HG02884 (cell line): ENCODE results near the gene CABLES1.
"Not testable (repeated sequence)": the region's sequence is repeated elsewhere in the genome, so short reads cannot be mapped to it uniquely, and the experiment has no call there.

Experiments
- ATAC-seq: cut with Tn5 transposase; IDR thresholded peaks from one replicate; pipeline ENCODE4 v1.9.1; 2021; ENCODE audit warnings: mild to moderate bottlenecking, moderate library complexity; ENCODE audit not compliant: unreplicated experiment

The CABLES1 gene

DNA sequence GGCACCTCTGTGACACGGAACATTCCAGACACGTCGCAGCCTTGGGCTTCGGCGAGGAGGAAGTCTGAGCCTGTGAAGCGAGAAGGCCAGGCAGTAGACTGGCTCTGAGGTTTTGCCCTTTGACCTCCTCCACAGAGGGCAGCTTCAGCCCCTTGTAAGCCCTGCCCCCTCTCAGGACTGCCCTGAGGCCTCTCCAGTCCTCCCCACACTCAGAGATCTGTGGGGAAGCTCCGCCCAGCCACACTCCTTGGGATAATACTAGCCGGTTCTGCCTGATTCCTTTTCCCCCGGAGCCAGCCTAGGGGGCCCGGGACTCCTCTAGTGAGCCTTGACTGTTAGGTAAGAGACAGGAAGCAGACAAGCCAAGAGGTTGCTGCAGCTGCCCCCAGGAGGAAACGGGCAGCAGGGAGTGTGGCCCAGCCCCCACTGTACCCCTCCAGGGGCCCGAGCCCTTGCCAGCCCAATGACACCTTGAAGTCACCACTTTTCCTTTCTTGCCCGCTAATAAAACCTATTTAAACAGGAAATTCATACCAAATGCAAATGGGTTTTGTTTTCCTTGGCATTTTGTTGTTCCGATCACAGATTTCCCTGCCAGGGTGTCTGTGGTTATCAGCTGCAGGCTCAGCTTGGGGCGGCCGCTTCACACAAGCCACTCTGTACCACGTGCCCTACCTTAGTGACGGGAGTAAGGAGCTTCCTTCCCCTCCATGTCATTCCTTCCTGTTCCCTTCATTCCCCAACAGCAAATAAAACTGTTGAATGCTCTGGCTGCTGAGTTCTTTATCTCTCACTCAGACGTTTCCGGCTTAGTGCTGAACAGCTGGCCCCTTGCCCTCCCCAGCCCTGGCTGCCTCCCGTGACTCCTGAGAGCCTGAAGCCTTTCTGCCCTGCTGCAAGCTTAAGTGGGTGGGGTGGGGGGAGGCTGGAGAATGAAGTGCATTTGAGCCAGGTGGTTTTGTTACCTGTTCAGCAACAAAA is 124.7 kb downstream of the CABLES1 start:
- ATAC-seq: peak; percentile 46

DNA sequence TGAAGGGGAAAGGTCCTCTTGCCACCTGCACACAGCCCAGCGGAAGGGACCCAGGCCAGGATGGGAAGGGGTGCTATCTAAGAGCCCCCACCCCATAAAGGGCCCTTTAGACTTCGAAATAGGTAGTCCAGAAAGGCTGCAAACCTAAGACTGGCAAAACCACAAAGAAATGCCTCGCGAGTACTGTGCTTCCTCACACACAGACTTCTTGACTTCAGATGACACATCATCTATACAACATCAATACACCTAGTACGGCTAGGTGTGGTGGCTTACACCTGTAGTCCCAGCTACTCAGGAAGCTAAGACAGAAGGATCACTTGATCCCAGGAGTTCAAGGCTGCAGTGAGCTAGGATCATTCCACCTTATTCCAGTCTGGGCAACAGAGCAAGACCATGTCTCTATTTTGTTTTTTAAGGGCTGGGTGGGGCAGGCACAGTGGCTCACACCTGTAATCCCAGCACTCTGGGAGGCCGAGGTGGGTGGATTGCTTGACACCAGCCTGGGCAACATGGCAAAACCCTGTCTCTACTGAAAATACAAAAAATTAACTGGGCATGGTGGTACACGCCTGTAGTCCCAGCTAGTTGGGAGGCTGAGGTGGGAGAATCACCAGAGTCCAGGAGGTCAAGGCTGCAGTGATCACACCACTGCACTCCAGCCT is 125.8 kb downstream of the CABLES1 start:
- no peak for ATAC-seq

GRCh38 chr18:23263551-23264235 is 128.4 kb downstream of the CABLES1 start:
- ATAC-seq: no peak

DNA sequence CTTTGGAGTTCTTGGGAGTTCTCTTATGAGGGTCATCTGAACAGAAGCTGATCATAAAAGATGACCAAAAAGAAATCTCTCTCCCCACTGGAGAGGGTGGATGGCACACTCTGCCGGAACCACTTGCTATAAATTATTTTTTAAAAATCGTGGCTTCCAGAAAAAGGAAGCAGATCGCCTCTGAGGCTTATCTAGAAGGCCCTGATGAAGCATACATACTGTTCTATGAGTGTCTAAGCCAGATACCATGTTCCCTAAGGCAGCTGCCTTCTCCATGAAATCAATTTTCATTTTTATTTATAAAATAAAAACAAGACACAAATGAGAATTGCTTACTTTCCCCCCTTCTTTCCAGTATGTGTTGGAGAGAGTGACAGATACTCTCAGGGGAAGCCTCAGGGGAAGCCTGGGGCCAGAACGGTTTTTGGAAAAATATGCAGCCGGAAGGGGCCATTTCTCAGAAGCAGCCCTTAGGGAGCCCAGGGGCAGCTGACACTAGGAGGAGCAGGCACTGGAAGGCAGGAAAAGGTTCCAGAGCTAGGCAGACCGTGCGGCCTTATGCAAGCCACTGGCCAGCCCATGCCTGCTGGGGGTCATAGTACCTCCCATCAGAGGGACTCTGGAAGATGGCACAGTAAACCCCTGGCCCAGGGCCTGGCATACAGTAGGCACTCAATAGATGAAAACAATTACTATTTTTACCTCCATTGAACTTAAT is 130.6 kb downstream of the CABLES1 start:
- no peak for ATAC-seq

- no peak for ATAC-seq
Observed at GRCh38 chr18:23266717-23267446, 131.6 kb downstream of the CABLES1 start.

DNA sequence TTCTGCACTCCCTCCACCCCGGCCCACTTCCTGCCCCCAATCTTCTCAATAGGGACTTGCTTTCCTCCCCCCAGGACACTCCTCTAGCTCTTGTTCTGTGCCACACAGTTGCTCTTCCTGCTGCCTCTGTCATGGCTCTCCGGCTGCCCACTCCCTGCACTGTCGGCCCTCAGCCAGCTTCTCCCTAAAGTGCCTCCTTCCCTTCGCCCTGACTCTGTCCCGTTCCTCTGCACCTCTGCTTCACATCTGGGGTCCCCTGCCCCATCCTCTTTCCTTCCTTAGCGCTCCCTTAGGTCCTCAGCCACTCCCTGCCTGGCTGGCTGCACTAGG is 132.1 kb downstream of the CABLES1 start:
- ATAC-seq: no peak

DNA sequence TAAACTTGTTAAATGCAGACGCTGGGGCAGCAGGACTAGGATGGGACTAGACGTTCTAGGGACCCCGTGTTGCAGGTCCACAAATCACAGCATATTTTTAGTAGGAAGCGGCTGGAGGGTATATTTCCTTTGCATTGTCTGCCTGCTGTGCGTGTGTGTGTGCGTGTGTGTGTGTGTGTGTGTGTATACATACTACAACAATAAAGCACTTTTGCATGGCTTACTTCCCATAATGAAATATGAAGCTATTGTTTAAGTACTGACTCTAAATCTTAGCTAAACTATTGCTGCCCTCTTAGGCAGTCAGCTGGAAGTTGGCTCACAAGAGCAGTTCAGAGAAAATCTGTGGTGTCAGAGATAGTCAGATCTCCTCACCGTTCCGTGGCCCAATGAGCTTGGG is 133.4 kb downstream of the CABLES1 start:
- no peak for ATAC-seq

- ATAC-seq: not testable (repeated sequence)
Observed at GRCh38 chr18:23269068-23269467, 133.8 kb downstream of the CABLES1 start.

- ATAC-seq: no peak
Observed at GRCh38 chr18:23269928-23270327, 134.6 kb downstream of the CABLES1 start.

GRCh38 chr18:23270986-23271680 is 135.8 kb downstream of the CABLES1 start:
- no peak for ATAC-seq

GRCh38 chr18:23272498-23273232 is 137.4 kb downstream of the CABLES1 start:
- no peak for ATAC-seq

DNA sequence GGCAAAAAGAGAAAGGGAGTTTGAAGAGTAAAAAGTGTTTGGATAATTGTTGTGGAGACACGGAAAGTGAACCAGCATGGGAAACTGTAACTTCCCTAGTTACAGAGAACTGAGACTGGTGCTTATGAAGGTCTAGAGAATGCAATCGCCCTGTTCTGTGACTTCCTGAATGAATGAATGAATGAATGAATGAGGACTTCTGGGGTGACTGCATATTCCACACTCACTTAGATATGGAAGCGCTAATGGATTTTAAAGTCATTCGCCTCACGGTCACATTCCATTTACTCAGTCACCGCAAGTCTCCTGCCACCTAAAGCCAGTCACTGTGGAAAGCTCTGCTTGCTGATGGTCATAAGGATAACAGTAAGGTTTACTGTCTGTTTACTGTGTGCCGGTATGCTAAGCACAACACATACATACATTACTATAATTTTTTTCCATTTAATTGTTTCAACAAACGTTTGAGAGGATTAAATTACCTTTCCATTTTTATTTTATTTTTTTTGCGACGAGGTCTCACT is 138.2 kb downstream of the CABLES1 start:
- ATAC-seq: no peak

DNA sequence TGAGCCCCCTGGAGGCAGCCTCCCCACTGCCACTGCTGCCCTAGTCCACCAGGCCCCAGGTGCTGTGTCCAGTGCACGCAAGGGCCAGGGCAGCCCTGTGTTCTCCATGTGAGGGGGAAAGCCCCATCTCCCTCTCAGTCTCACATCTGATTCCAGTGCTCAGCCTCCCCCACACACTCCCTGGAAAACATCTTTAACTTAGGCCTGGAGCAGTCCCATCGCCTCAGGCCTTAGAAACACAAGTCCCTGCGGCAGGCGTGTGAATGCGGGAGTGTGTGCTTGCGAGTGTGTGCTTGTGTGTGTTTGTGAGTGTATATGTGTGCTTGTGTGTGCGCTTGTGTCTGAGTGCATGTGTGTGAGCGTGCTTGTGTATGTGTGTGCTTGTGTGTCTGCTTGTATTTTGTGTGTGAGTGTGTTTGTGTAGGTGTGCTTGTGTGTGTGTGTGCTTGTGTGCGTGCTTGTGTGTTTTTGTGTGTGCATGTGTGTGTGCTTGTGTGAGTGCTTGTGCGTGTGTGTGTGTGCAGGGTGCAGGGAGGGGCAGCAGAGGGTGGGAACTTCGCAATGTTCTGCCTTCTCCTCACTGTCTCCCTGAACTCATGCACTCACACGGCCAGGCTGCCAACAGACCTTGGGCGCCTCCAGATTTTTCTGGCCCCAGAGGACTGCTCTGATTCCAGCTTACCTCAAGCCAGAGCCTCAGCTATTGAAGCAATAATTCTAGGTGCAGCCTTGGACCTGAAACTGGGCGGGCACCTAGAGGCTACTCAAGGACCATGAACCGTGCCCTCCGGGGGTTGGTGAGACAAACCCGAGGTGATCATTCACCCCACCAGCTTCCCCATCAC is 139.6 kb downstream of the CABLES1 start:
- no peak for ATAC-seq

DNA sequence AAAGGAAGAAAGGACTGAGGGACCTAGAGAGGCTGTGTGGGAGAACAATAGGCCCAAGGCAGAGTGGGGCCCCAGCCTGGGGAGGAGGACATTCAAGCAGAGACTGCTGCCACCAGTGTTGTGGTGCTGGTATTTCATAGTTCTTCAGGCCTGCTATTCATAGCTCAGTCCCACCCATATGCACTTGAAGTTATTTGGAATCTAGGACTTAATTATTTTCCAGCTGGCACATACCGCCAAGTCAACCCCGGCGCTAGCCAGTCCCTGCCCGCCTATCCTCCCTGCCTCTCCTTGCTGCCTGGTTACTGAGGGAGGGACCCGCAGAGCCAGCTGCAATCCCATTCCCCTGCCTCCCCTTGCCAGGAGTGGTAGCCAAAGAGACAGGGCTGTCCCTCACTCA is 141.2 kb downstream of the CABLES1 start:
- no peak for ATAC-seq

- ATAC-seq: no peak
Observed at GRCh38 chr18:23277399-23277798, 142.1 kb downstream of the CABLES1 start.

DNA sequence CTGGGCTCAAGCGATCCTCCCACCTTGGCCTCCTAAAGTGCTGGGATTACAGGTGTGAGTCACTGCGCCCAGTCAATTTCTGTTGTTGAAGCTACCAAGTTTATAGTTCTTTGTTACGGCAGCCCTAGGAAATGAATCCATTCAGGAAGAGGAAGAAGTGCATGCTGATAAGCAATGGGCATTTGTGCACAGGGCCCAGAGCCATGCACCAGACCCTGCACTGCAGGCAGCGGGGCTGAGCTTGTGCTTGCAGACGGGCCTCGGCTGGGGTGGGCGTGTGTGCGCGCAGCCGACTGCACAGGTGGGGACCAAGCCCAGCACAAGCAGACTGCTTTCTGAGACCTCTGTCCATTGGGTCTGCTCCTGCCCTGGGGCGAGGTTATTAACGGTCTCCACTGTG is 144.6 kb downstream of the CABLES1 start:
- no peak for ATAC-seq

- ATAC-seq: no peak
Observed at GRCh38 chr18:23280844-23281243, 145.6 kb downstream of the CABLES1 start.
